HG02623 (cell line): Measurements from ENCODE around the gene RGS9.

Source experiments
- ATAC-seq: cut with Tn5 transposase; IDR thresholded peaks from one replicate; pipeline ENCODE4 v1.9.1; 2021; ENCODE audit warnings: moderate library complexity; ENCODE audit not compliant: unreplicated experiment

The RGS9 gene

GRCh38 chr17:65243838-65244625 lies 106.9 kb downstream of the RGS9 start:
- ATAC-seq, result no peak

- ATAC-seq, result no peak
Measured at GRCh38 chr17:65246252-65246651, 109.1 kb downstream of the RGS9 start.

- no peak for ATAC-seq
Measured at GRCh38 chr17:65249774-65250173, 112.6 kb downstream of the RGS9 start.

- ATAC-seq, result no peak
Measured at GRCh38 chr17:65254166-65254565, 117.0 kb downstream of the RGS9 start.

GRCh38 chr17:65259281-65259680 lies 122.1 kb downstream of the RGS9 start:
- ATAC-seq, result no peak

- ATAC-seq, result no peak
Measured at GRCh38 chr17:65259696-65260485, 122.7 kb downstream of the RGS9 start.

GRCh38 chr17:65260626-65261025 lies 123.5 kb downstream of the RGS9 start:
- no peak for ATAC-seq

- no peak for ATAC-seq
Measured at GRCh38 chr17:65261152-65261551, 124.0 kb downstream of the RGS9 start.

- ATAC-seq, result no peak
Measured at GRCh38 chr17:65261682-65262636, 124.8 kb downstream of the RGS9 start.

- ATAC-seq, result no peak
Measured at GRCh38 chr17:65265276-65265675, 128.1 kb downstream of the RGS9 start.

GRCh38 chr17:65268832-65269231 lies 131.7 kb downstream of the RGS9 start:
- ATAC-seq, result no peak

- ATAC-seq, result no peak
Measured at GRCh38 chr17:65270499-65271253, 133.5 kb downstream of the RGS9 start.

- no peak for ATAC-seq
Measured at GRCh38 chr17:65271296-65271695, 134.1 kb downstream of the RGS9 start.
